ENCODE results near the gene B3GAT1.

B3GAT1 gene

DNA sequence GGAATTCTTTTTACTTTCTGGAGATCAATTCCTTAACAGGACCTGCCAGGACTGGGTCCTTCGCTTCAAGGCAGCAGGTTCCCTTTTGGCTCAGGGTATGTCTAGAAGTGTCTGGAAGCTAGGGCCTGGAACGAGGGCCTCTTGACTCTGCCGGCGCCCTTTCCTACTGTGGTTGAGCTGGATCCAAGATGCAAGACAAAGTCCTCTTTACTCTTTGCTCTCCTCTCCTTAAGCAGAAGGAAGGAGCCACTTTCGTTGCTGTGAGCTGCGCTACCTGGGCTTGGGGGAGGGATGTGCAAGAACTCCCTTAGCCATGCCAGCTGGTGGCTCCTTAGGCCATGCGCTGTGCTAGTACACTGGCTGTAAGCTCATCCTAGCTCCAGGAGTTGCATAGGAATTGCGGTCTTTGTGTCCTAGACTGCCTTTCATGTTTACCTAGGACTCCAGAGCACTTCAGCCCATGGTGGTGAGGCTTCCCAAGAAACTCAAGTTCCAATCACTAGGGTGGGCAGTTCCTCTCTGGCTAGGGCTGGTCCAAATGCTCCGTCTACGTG lies 62.2 kb downstream of the B3GAT1 start:
- DNase-seq = no peak
- no peaks in the 10 kb centered on the region for H3F3A ChIP-seq (ENCODE audit: insufficient read depth, low read length)
- H2AFZ ChIP-seq (ENCODE audit: low read length) = no peak overlapping the region
- no peak overlapping the region for H3K4me2 ChIP-seq (ENCODE audit: low read depth, low read length)
- no peaks in the 10 kb centered on the region for H4K20me1 ChIP-seq (ENCODE audit: insufficient read depth, low read length)
- TF ChIP-seq, protein P1, sequence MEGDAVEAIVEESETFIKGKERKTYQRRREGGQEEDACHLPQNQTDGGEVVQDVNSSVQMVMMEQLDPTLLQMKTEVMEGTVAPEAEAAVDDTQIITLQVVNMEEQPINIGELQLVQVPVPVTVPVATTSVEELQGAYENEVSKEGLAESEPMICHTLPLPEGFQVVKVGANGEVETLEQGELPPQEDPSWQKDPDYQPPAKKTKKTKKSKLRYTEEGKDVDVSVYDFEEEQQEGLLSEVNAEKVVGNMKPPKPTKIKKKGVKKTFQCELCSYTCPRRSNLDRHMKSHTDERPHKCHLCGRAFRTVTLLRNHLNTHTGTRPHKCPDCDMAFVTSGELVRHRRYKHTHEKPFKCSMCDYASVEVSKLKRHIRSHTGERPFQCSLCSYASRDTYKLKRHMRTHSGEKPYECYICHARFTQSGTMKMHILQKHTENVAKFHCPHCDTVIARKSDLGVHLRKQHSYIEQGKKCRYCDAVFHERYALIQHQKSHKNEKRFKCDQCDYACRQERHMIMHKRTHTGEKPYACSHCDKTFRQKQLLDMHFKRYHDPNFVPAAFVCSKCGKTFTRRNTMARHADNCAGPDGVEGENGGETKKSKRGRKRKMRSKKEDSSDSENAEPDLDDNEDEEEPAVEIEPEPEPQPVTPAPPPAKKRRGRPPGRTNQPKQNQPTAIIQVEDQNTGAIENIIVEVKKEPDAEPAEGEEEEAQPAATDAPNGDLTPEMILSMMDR (IDR thresholded peaks at IDR 0.05; ENCODE audit: low read length) = no peak
- TF ChIP-seq EZH2phosphoT487 (IDR thresholded peaks at IDR 0.05; ENCODE audit: low read length) = no peak
- TF ChIP-seq EZH2 (optimal IDR thresholded peaks at IDR 0.05; ENCODE audit: low read depth, low read length) = no peak
- no peaks in the 10 kb centered on the region for H3K9me2 ChIP-seq (replicated peaks; ENCODE audit: insufficient read depth, low read length)
- H3K9me3 ChIP-seq (replicated peaks; ENCODE audit: insufficient read depth, low read length) = no peaks in the 10 kb centered on the region
- no peak overlapping the region for H3K9ac ChIP-seq (ENCODE audit: low read length)
- H3K79me2 ChIP-seq (ENCODE audit: low read length) = no peaks in the 10 kb centered on the region
- H3K27me3 ChIP-seq (replicated peaks; ENCODE audit: insufficient read depth, low read length) = no peaks in the 10 kb centered on the region
- no peak overlapping the region for H3K27ac ChIP-seq (ENCODE audit: low read length)
- H3K4me1 ChIP-seq (ENCODE audit: low read length) = no peaks in the 10 kb centered on the region
- no peaks in the 10 kb centered on the region for H3K36me3 ChIP-seq (replicated peaks; ENCODE audit: insufficient read depth, low read length)
- H3K4me3 ChIP-seq (ENCODE audit: low read length) = no peak overlapping the region

GRCh38 chr11:134349109-134349801 lies 62.8 kb downstream of the B3GAT1 start:
- Histone ChIP-seq H3F3A (ENCODE audit: insufficient read depth, low read length) (no peaks in the 10 kb centered on the region), H3K4me1 (ENCODE audit: low read length) (no peaks in the 10 kb centered on the region), H3K9me2 (replicated peaks; ENCODE audit: insufficient read depth, low read length) (no peaks in the 10 kb centered on the region), H3K36me3 (replicated peaks; ENCODE audit: insufficient read depth, low read length) (no peaks in the 10 kb centered on the region), H3K4me2 (ENCODE audit: low read depth, low read length) (no peak overlapping the region), H3K9ac (ENCODE audit: low read length) (no peak overlapping the region), H2AFZ (ENCODE audit: low read length) (no peak overlapping the region), H4K20me1 (ENCODE audit: insufficient read depth, low read length) (no peaks in the 10 kb centered on the region), H3K4me3 (ENCODE audit: low read length) (no peak overlapping the region), H3K27ac (ENCODE audit: low read length) (no peak overlapping the region), H3K79me2 (ENCODE audit: low read length) (no peaks in the 10 kb centered on the region), H3K9me3 (replicated peaks; ENCODE audit: insufficient read depth, low read length) (no peaks in the 10 kb centered on the region), H3K27me3 (replicated peaks; ENCODE audit: insufficient read depth, low read length) (no peaks in the 10 kb centered on the region)
- TF ChIP-seq EZH2 (optimal IDR thresholded peaks at IDR 0.05; ENCODE audit: low read depth, low read length) = no peak
- TF ChIP-seq, protein P1 (IDR thresholded peaks at IDR 0.05; ENCODE audit: low read length) = no peak
- TF ChIP-seq EZH2phosphoT487 (IDR thresholded peaks at IDR 0.05; ENCODE audit: low read length) = no peak
- DNase-seq = no peak

- H3K27me3 ChIP-seq (replicated peaks; ENCODE audit: insufficient read depth, low read length) = 0 out of 2 replicates have a peak, but pooled peaks cover 2% of the 10 kb centered on the region
- no peaks in the 10 kb centered on the region for H4K20me1 ChIP-seq (ENCODE audit: insufficient read depth, low read length)
- H3K4me1 ChIP-seq (ENCODE audit: low read length) = no peaks in the 10 kb centered on the region
- H3K9me2 ChIP-seq (replicated peaks; ENCODE audit: insufficient read depth, low read length) = no peaks in the 10 kb centered on the region
- no peak overlapping the region for H3K9ac ChIP-seq (ENCODE audit: low read length)
- no peak overlapping the region for H3K27ac ChIP-seq (ENCODE audit: low read length)
- no peak for TF ChIP-seq EZH2phosphoT487 (IDR thresholded peaks at IDR 0.05; ENCODE audit: low read length)
- no peak overlapping the region for H3K4me3 ChIP-seq (ENCODE audit: low read length)
- H2AFZ ChIP-seq (ENCODE audit: low read length) = no peak overlapping the region
- no peaks in the 10 kb centered on the region for H3K9me3 ChIP-seq (replicated peaks; ENCODE audit: insufficient read depth, low read length)
- no peaks in the 10 kb centered on the region for H3K79me2 ChIP-seq (ENCODE audit: low read length)
- no peaks in the 10 kb centered on the region for H3K36me3 ChIP-seq (replicated peaks; ENCODE audit: insufficient read depth, low read length)
- H3F3A ChIP-seq (ENCODE audit: insufficient read depth, low read length) = no peaks in the 10 kb centered on the region
- no peak overlapping the region for H3K4me2 ChIP-seq (ENCODE audit: low read depth, low read length)
- DNase-seq = no peak
These were observed 64.6 kb downstream of the B3GAT1 start for GRCh38 chr11:134347441-134347840.

- Histone ChIP-seq H3K36me3 (replicated peaks; ENCODE audit: insufficient read depth, low read length) (no peaks in the 10 kb centered on the region), H2AFZ (ENCODE audit: low read length) (no peak overlapping the region), H3K9me2 (replicated peaks; ENCODE audit: insufficient read depth, low read length) (no peaks in the 10 kb centered on the region), H3K4me1 (ENCODE audit: low read length) (no peaks in the 10 kb centered on the region), H3K9me3 (replicated peaks; ENCODE audit: insufficient read depth, low read length) (no peaks in the 10 kb centered on the region), H3F3A (ENCODE audit: insufficient read depth, low read length) (no peaks in the 10 kb centered on the region), H3K9ac (ENCODE audit: low read length) (no peak overlapping the region), H3K79me2 (ENCODE audit: low read length) (no peaks in the 10 kb centered on the region), H3K27me3 (replicated peaks; ENCODE audit: insufficient read depth, low read length) (0 out of 2 replicates have a peak, but pooled peaks cover 2% of the 10 kb centered on the region), H4K20me1 (ENCODE audit: insufficient read depth, low read length) (no peaks in the 10 kb centered on the region), H3K4me2 (ENCODE audit: low read depth, low read length) (no peak overlapping the region), H3K27ac (ENCODE audit: low read length) (no peak overlapping the region), H3K4me3 (ENCODE audit: low read length) (no peak overlapping the region)
- DNase-seq = no peak
- TF ChIP-seq EZH2phosphoT487 (IDR thresholded peaks at IDR 0.05; ENCODE audit: low read length) = no peak
- no peak for TF ChIP-seq EZH2 (optimal IDR thresholded peaks at IDR 0.05; ENCODE audit: low read depth, low read length)
- TF ChIP-seq, protein P1 (IDR thresholded peaks at IDR 0.05; ENCODE audit: low read length) = no peak
These were observed 65.1 kb downstream of the B3GAT1 start for GRCh38 chr11:134346976-134347350.
